MCF 10A (cell line): Measurements from ENCODE around the gene ARG1. TPM values are rescaled to one million over a fixed set of nuclear protein-coding genes. Genes with fewer than 3 reads are reported as not detected.
"Not testable (repeated sequence)": the region's sequence is repeated elsewhere in the genome, so short reads cannot be mapped to it uniquely, and the experiment has no call there.

ENCODE experiments used
- Bru-seq: library from RNA; stranded (reverse); fragments of 400-500 nt; gene quantifications from one replicate; lab custom pipeline; 2021; lab: Mats Ljungman, UMichigan
- BruChase-seq, 2 experiments: library from RNA; stranded (reverse); fragments of 400-500 nt; gene quantifications; one replicate each; lab custom pipeline; 2021; lab: Mats Ljungman, UMichigan
- BruUV-seq: library from RNA; stranded (reverse); fragments of 400-500 nt; replicated peaks from 2 replicates; lab custom pipeline; 2021; lab: Mats Ljungman, UMichigan
- CTCF ChIA-PET: fragments of 300-600 bp; sonication (Branson Sonifier 250); formaldehyde crosslinking; extraction: SDS; loops from one replicate; lab custom pipeline; 2021; ENCODE audit warnings: antibody characterized with exemption, inconsistent platforms; lab: Yijun Ruan, JAX
- POLR2A ChIA-PET: fragments of 300-600, 350-650 bp; sonication (Branson Sonifier 250); formaldehyde crosslinking; extraction: SDS; loops from one replicate; lab custom pipeline; 2020; ENCODE audit warnings: antibody characterized with exemption, inconsistent platforms; lab: Yijun Ruan, JAX
- DNase-seq: peaks from one replicate; pipeline ENCODE4 v3.0.0-alpha.2; 2018; ENCODE audit not compliant: unreplicated experiment
- H3K27ac Mint-ChIP-seq: one replicate; pipeline ENCODE4 v1.8.0; 2022; ENCODE audit warnings: mild to moderate bottlenecking, low read depth, mixed read lengths; ENCODE audit not compliant: unreplicated experiment
- H3K27me3 Mint-ChIP-seq: one replicate; pipeline ENCODE4 v1.8.0; 2022; ENCODE audit warnings: mixed read lengths; ENCODE audit not compliant: insufficient read depth, unreplicated experiment
- H3K36me3 Mint-ChIP-seq: one replicate; pipeline ENCODE4 v1.8.0; 2022; ENCODE audit warnings: mild to moderate bottlenecking, moderate library complexity, mixed read lengths; ENCODE audit not compliant: insufficient read depth, unreplicated experiment
- H3K4me1 Mint-ChIP-seq: one replicate; pipeline ENCODE4 v1.8.0; 2022; ENCODE audit warnings: mixed read lengths; ENCODE audit not compliant: insufficient read depth, unreplicated experiment
- H3K4me3 Mint-ChIP-seq: one replicate; pipeline ENCODE4 v1.8.0; 2022; ENCODE audit warnings: mild to moderate bottlenecking, moderate library complexity, mixed read lengths; ENCODE audit not compliant: unreplicated experiment
- H3K9me3 Mint-ChIP-seq: one replicate; pipeline ENCODE4 v1.8.0; 2022; ENCODE audit warnings: mixed read lengths; ENCODE audit not compliant: unreplicated experiment
- CTCF ChIP-seq: fragments of 200-600 bp; IDR thresholded peaks from one replicate; pipeline ENCODE4 v1.8.0; 2022; ENCODE audit warnings: antibody characterized with exemption, mild to moderate bottlenecking; ENCODE audit not compliant: unreplicated experiment
- intact Hi-C: fragments of 100-400 bp; cut with micrococcal nuclease; formaldehyde crosslinking; loops from 2 replicates; pipeline ENCODE4 v1.14.1; 2022
- long read RNA-seq: library from polyadenylated mRNA; stranded (forward); transcript quantifications from one replicate; pipeline ENCODE4 v2.0.0, GENCODE V29; 2022
- total RNA-seq: library from RNA; stranded (reverse); gene quantifications from 2 replicates; pipeline ENCODE4 v1.2.3, GENCODE V29; 2022

Gene ARG1
- total RNA-seq = not detected in 2 replicates
- percentile 11 among the genes with signal in this experiment for Bru-seq, nascent RNA
- BruChase-seq, experiment 1, labeled RNA remaining after a 6-hour chase = not detected
- BruChase-seq, experiment 2, labeled RNA remaining after a 2-hour chase = percentile 7 among the genes with signal in this experiment
- long read RNA-seq = 0 reads

- ChIA-PET POLR2A (no interaction called here), CTCF (interaction anchor here (1.1 kb wide), 1 partner anchor 55 kb away, joined by 3 read pairs; the partner anchor contains the start of gene MED23)
- DNase-seq = no peak
- Mint-ChIP-seq H3K36me3 (peaks cover 15% of the 10 kb centered on the region), H3K27me3 (no peaks in the 10 kb centered on the region), H3K9me3 (no peaks in the 10 kb centered on the region), H3K4me3 (no peak within 1 kb of the TSS), H3K4me1 (peaks cover 8% of the 10 kb centered on the region), H3K27ac (no peak within 1 kb of the TSS)
- TF ChIP-seq CTCF = no peak
- BruUV-seq = no TSS peak
- intact Hi-C loops = no loop called here
These were observed at the start of gene ARG1 for GRCh38 chr6:131572686-131573415. ARG1 (plus strand) TSS chr6:131573226; CDS start chr6:131573283, 57 bp downstream.

- CTCF ChIA-PET = interaction anchor here (0.6 to 2.3 kb wide), 4 partner anchors 9 to 615 kb away, joined by 3 to 11 read pairs (median 3); no protein-coding TSS in a partner anchor
- no peaks in the 10 kb centered on the region for H3K9me3 Mint-ChIP-seq
- BruUV-seq = no TSS peak
- no peaks in the 10 kb centered on the region for H3K36me3 Mint-ChIP-seq
- no peak for TF ChIP-seq CTCF
- DNase-seq = no peak
- H3K27me3 Mint-ChIP-seq = no peaks in the 10 kb centered on the region
- no peaks in the 10 kb centered on the region for H3K4me1 Mint-ChIP-seq
- H3K4me3 Mint-ChIP-seq = no peak overlapping the region
- POLR2A ChIA-PET = no interaction called here
- intact Hi-C loops = no loop called here
- H3K27ac Mint-ChIP-seq = no peak overlapping the region
These were observed 48.9 kb upstream of the ARG1 start for GRCh38 chr6:131523988-131524673.

GRCh38 chr6:131524695-131525336 lies 48.2 kb upstream of the ARG1 start:
- DNase-seq = no peak

GRCh38 chr6:131530936-131531335 lies 42.1 kb upstream of the ARG1 start:
- DNase-seq, H3K9me3 Mint-ChIP-seq, BruUV-seq: not testable (repeated sequence)

More at GRCh38 chr6:131524695-131525336, 48.2 kb upstream of the ARG1 start:
- H3K9me3 Mint-ChIP-seq = no peaks in the 10 kb centered on the region
- BruUV-seq = no TSS peak
- CTCF ChIA-PET = interaction anchor here (0.6 to 2.3 kb wide), 6 partner anchors 9 to 640 kb away, joined by 3 to 11 read pairs (median 3); no protein-coding TSS in a partner anchor
- no peak overlapping the region for H3K27ac Mint-ChIP-seq
- no peaks in the 10 kb centered on the region for H3K4me1 Mint-ChIP-seq
- POLR2A ChIA-PET = no interaction called here
- intact Hi-C loops = no loop called here
- no peaks in the 10 kb centered on the region for H3K36me3 Mint-ChIP-seq
- H3K4me3 Mint-ChIP-seq = no peak overlapping the region
- TF ChIP-seq CTCF = no peak
- H3K27me3 Mint-ChIP-seq = no peaks in the 10 kb centered on the region

GRCh38 chr6:131531681-131532080 lies 41.3 kb upstream of the ARG1 start:
- DNase-seq, H3K36me3 Mint-ChIP-seq, H3K4me1 Mint-ChIP-seq, H3K27ac Mint-ChIP-seq, H3K9me3 Mint-ChIP-seq, H3K27me3 Mint-ChIP-seq, POLR2A ChIA-PET, BruUV-seq, H3K4me3 Mint-ChIP-seq: not testable (repeated sequence)
- intact Hi-C loops = loop anchor here (5.0 kb wide), 1 partner anchor 414 kb away; no protein-coding TSS in a partner anchor
- CTCF ChIA-PET = interaction anchor here (2.5 to 5.1 kb wide), 2 partner anchors 333 to 647 kb away, joined by 8 to 31 read pairs; no protein-coding TSS in a partner anchor

More at GRCh38 chr6:131530936-131531335, 42.1 kb upstream of the ARG1 start:
- H3K27ac Mint-ChIP-seq, POLR2A ChIA-PET, H3K4me3 Mint-ChIP-seq, H3K27me3 Mint-ChIP-seq, H3K4me1 Mint-ChIP-seq, H3K36me3 Mint-ChIP-seq: not testable (repeated sequence)
- intact Hi-C loops = loop anchor here (5.0 kb wide), 1 partner anchor 414 kb away; no protein-coding TSS in a partner anchor
- CTCF ChIA-PET = interaction anchor here (1.6 to 5.1 kb wide), 3 partner anchors 11 to 646 kb away, joined by 5 to 31 read pairs (median 8); no protein-coding TSS in a partner anchor
